Brain microvascular endothelial cell (primary cell): Measurements from ENCODE around the gene ITGB5.
"Not testable (repeated sequence)": the region's sequence is repeated elsewhere in the genome, so short reads cannot be mapped to it uniquely, and the experiment has no call there.

ENCODE experiments used
- DNase-seq: peaks from one replicate; pipeline ENCODE4 v3.0.0-alpha.2; 2020
- H3K27ac ChIP-seq: fragments of 250-450 bp; sonication (Bioruptor Pico); 2 replicates; pipeline ENCODE4 v1.5.1; 2020; ENCODE audit warnings: mild to moderate bottlenecking, moderate library complexity
- H3K27me3 ChIP-seq: fragments of 250-450 bp; sonication (Bioruptor Pico); replicated peaks from 2 replicates; pipeline ENCODE4 v1.5.1; 2020; ENCODE audit warnings: mild to moderate bottlenecking
- H3K36me3 ChIP-seq: fragments of 250-450 bp; sonication (Bioruptor Pico); replicated peaks from 2 replicates; pipeline ENCODE4 v1.5.1; 2020; ENCODE audit warnings: mild to moderate bottlenecking
- H3K4me3 ChIP-seq: 2 replicates; pipeline ENCODE4 v1.5.1; 2011; ENCODE audit warnings: low read depth, mild to moderate bottlenecking, control low read depth, low read length, moderate library complexity
- in situ Hi-C: cut with HindIII; loops from 2 replicates; pipeline ENCODE4 v1.10.0; 2017; ENCODE audit warnings: low sequenced_read_pairs, low pct_ligation_motif_present
- TF ChIP-seq, protein P1 (sequence below): IDR thresholded peaks from 2 replicates; pipeline ENCODE4 v1.5.1; 2011; ENCODE audit warnings: low read depth, mild to moderate bottlenecking, moderate library complexity, low read length, control low read depth, inconsistent platforms; ENCODE audit errors: missing control alignments

The ITGB5 gene

DNA sequence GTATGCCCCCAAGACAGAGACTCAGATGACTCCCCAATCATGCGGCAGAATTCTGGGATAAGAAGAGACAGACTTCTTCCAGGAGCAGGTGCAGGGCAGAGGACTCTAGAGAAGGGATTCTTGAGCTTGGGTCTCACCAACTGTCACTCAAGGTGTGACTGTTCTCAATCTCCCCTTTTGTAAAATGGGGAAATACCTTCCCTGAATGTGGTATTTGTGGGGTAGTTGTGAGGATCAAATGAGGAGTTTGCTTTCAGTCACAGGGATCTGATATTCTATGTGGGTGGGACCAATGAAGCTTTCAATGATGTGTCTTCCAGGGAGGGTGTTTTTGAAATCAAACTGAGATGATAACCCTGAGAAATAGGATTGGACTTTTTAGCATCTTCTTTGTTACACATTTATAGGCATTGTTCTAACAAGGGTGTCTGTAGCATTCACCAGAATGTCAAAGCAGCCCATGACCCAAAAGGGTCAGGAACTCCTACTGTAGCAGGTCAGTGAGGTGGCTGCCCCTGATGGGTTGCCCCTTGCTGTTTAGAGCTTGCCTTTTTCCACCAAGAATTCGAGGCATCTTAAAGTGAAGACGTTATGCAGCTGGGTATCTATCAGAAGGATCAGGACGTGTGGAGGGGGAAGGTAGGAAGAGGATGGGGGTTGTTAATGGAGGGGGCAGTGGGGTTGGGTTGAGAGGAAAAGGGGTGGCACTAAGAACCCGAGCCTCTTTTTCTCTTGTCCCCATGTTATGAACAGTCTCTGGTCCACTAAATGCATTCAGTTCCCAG, 128.1 kb downstream of the ITGB5 start:
- TF ChIP-seq, protein P1, sequence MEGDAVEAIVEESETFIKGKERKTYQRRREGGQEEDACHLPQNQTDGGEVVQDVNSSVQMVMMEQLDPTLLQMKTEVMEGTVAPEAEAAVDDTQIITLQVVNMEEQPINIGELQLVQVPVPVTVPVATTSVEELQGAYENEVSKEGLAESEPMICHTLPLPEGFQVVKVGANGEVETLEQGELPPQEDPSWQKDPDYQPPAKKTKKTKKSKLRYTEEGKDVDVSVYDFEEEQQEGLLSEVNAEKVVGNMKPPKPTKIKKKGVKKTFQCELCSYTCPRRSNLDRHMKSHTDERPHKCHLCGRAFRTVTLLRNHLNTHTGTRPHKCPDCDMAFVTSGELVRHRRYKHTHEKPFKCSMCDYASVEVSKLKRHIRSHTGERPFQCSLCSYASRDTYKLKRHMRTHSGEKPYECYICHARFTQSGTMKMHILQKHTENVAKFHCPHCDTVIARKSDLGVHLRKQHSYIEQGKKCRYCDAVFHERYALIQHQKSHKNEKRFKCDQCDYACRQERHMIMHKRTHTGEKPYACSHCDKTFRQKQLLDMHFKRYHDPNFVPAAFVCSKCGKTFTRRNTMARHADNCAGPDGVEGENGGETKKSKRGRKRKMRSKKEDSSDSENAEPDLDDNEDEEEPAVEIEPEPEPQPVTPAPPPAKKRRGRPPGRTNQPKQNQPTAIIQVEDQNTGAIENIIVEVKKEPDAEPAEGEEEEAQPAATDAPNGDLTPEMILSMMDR = no peak
- DNase-seq = no peak
- in situ Hi-C loops = loop anchor here (25.0 kb wide), 1 partner anchor 128 kb away; the partner anchor contains the start of gene ITGB5

DNA sequence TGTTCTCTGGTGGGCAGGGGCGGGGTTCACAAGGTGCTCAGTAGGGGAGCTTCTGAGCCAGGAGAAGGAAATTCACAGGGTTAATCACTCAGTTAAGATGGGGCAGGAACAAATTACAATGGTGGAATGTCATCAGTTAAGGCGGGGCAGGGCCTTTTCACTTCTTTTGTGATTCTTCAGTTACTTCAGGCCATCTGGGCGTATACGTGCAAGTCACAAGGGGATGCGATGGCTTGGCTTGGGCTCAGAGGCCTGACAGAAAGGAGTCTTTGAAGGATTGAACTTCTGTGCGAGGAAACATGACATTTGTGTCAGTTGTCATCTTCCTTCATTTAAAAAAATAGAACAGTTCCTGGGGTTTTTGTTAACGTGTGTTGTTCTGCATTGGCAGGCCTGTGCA, 129.2 kb downstream of the ITGB5 start:
- H3K27ac ChIP-seq, H3K4me3 ChIP-seq, H3K27me3 ChIP-seq, DNase-seq, H3K36me3 ChIP-seq: not testable (repeated sequence)
- in situ Hi-C loops = loop anchor here (25.0 kb wide), 1 partner anchor 129 kb away; the partner anchor contains the start of gene ITGB5

More for the DNA sequence above, 128.1 kb downstream of the ITGB5 start:
- Histone ChIP-seq H3K27me3 (no peaks in the 10 kb centered on the region), H3K27ac (no peak overlapping the region), H3K4me3 (no peak overlapping the region), H3K36me3 (peaks cover 12% of the 10 kb centered on the region)

- in situ Hi-C loops = loop anchor here (25.0 kb wide), 1 partner anchor 135 kb away; the partner anchor contains the start of gene ITGB5
- H3K36me3 ChIP-seq = peaks cover 3% of the 10 kb centered on the region
- no peak overlapping the region for H3K4me3 ChIP-seq
- no peak for DNase-seq
- no peaks in the 10 kb centered on the region for H3K27me3 ChIP-seq
- TF ChIP-seq, protein P1 = no peak
- H3K27ac ChIP-seq = no peak overlapping the region
These were observed 135.1 kb downstream of the ITGB5 start for GRCh38 chr3:124752051-124752450.

GRCh38 chr3:124751501-124751900, 135.7 kb downstream of the ITGB5 start:
- H3K36me3 ChIP-seq = peaks cover 4% of the 10 kb centered on the region
- TF ChIP-seq, protein P1 = no peak
- no peak for DNase-seq
- H3K27me3 ChIP-seq = no peaks in the 10 kb centered on the region
- H3K4me3 ChIP-seq = no peak overlapping the region
- no peak overlapping the region for H3K27ac ChIP-seq
- in situ Hi-C loops = loop anchor here (25.0 kb wide), 1 partner anchor 136 kb away; the partner anchor contains the start of gene ITGB5

GRCh38 chr3:124749877-124750276, 137.3 kb downstream of the ITGB5 start:
- not testable (repeated sequence) for H3K27me3 ChIP-seq, H3K27ac ChIP-seq, DNase-seq, H3K4me3 ChIP-seq, H3K36me3 ChIP-seq
- in situ Hi-C loops = loop anchor here (25.0 kb wide), 1 partner anchor 137 kb away; the partner anchor contains the start of gene ITGB5

- DNase-seq = no peak
- TF ChIP-seq, protein P1 = no peak
- in situ Hi-C loops = no loop called here
These were observed 138.5 kb downstream of the ITGB5 start for GRCh38 chr3:124748560-124749198.

More at GRCh38 chr3:124748560-124749198, 138.5 kb downstream of the ITGB5 start:
- Histone ChIP-seq H3K27me3 (no peaks in the 10 kb centered on the region), H3K36me3 (peaks cover 18% of the 10 kb centered on the region), H3K4me3 (no peak overlapping the region), H3K27ac (no peak overlapping the region)
